Gastroesophageal sphincter (tissue), 3 donors: ENCODE results near the gene CRB2.

ENCODE experiments used
- EP300 ChIP-seq: sonication (generic); formaldehyde crosslinking; IDR thresholded peaks from one replicate; pipeline ENCODE4 v1.6.1; 2017; ENCODE audit warnings: antibody characterized with exemption, mild to moderate bottlenecking
- POLR2A ChIP-seq, 2 donors: fragments of 450-650 bp; IDR thresholded peaks; one replicate each; pipeline ENCODE4 v1.6.1; 2017; ENCODE audit warnings: antibody characterized with exemption in 2 of 2, mild to moderate bottlenecking in 2 of 2, moderate library complexity in 1 of 2
- POLR2AphosphoS5 ChIP-seq: sonication (generic); formaldehyde crosslinking; IDR thresholded peaks from one replicate; pipeline ENCODE4 v1.6.1; 2017; ENCODE audit warnings: antibody characterized with exemption
- TF ChIP-seq, protein P1 (sequence below), 4 experiments: fragments of 200-600 bp in 2 of 4; fragments of 450-650 bp in 2 of 4; sonication (generic) in 1 of 4; IDR thresholded peaks; one replicate each; pipeline ENCODE4 v1.5.1; 2017 to 2019; ENCODE audit warnings: antibody characterized with exemption in 4 of 4, mild to moderate bottlenecking in 2 of 4, moderate library complexity in 2 of 4

GRCh38 chr9:123414936-123415930 is 59.2 kb downstream of the CRB2 start:
- TF ChIP-seq, protein P1, sequence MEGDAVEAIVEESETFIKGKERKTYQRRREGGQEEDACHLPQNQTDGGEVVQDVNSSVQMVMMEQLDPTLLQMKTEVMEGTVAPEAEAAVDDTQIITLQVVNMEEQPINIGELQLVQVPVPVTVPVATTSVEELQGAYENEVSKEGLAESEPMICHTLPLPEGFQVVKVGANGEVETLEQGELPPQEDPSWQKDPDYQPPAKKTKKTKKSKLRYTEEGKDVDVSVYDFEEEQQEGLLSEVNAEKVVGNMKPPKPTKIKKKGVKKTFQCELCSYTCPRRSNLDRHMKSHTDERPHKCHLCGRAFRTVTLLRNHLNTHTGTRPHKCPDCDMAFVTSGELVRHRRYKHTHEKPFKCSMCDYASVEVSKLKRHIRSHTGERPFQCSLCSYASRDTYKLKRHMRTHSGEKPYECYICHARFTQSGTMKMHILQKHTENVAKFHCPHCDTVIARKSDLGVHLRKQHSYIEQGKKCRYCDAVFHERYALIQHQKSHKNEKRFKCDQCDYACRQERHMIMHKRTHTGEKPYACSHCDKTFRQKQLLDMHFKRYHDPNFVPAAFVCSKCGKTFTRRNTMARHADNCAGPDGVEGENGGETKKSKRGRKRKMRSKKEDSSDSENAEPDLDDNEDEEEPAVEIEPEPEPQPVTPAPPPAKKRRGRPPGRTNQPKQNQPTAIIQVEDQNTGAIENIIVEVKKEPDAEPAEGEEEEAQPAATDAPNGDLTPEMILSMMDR (IDR thresholded peaks at IDR 0.05) = no peak
- TF ChIP-seq POLR2A (IDR thresholded peaks at IDR 0.05) (no peak), POLR2AphosphoS5 (no peak), EP300 (no peak)
